OCI-LY7 (cell line): ENCODE data around the gene METAP1D. TPM values are rescaled to one million over a fixed set of nuclear protein-coding genes. Genes with fewer than 3 reads are reported as not detected.

Source experiments
- BruUV-seq: library from RNA; stranded (reverse); fragments of 400-500 nt; replicated peaks from 2 replicates; lab custom pipeline; 2021; lab: Mats Ljungman, UMichigan
- CTCF ChIA-PET: fragments of 300-600 bp; sonication (Branson Sonifier 250); formaldehyde crosslinking; loops from one replicate; lab custom pipeline; 2022; ENCODE audit warnings: antibody characterized with exemption; ENCODE audit not compliant: unreplicated experiment; lab: Charles Lee
- POLR2A ChIA-PET: fragments of 300-600 bp; sonication (Branson Sonifier 250); formaldehyde crosslinking; loops from one replicate; lab custom pipeline; 2022; ENCODE audit warnings: antibody characterized with exemption; lab: Charles Lee
- DNase-seq: peaks from one replicate; pipeline ENCODE4 v3.0.0-alpha.2; 2015; ENCODE audit warnings: low spot score
- H2AFZ ChIP-seq: fragments of 200-600 bp; sonication (generic), shearing (Covaris generic); 2 replicates; pipeline ENCODE4 v1.6.1; 2014; ENCODE audit warnings: mild to moderate bottlenecking, antibody characterized with exemption, low read length, moderate library complexity
- H3K27ac ChIP-seq: fragments of 200-600 bp; sonication (generic); 2 replicates; pipeline ENCODE4 v1.5.1; 2014; ENCODE audit warnings: mixed run types, low read depth, mild to moderate bottlenecking, moderate library complexity, low read length, inconsistent platforms; ENCODE audit not compliant: poor library complexity, severe bottlenecking
- H3K36me3 ChIP-seq: fragments of 200-600 bp; sonication (generic); 2 replicates; pipeline ENCODE4 v1.6.1; 2014; ENCODE audit warnings: mild to moderate bottlenecking, antibody characterized with exemption, low read length, moderate library complexity, mixed read lengths; ENCODE audit not compliant: insufficient read depth
- H3K4me1 ChIP-seq: fragments of 200-600 bp; sonication (generic); 2 replicates; pipeline ENCODE4 v1.5.1; 2014; ENCODE audit warnings: mild to moderate bottlenecking, low read length; ENCODE audit not compliant: insufficient read depth, poor library complexity, severe bottlenecking
- H3K4me2 ChIP-seq: fragments of 200-600 bp; sonication (generic); 2 replicates; pipeline ENCODE4 v1.6.1; 2014; ENCODE audit warnings: mild to moderate bottlenecking, low read length
- H3K4me3 ChIP-seq: fragments of 200-600 bp; sonication (generic); 2 replicates; pipeline ENCODE4 v1.5.1; 2014; ENCODE audit warnings: mild to moderate bottlenecking, low read depth, low read length; ENCODE audit not compliant: poor library complexity, severe bottlenecking
- H3K79me2 ChIP-seq: fragments of 200-600 bp; sonication (generic); 2 replicates; pipeline ENCODE4 v1.6.1; 2016; ENCODE audit warnings: low read depth, mild to moderate bottlenecking, low read length, moderate library complexity, mixed read lengths; ENCODE audit not compliant: insufficient read depth
- H3K9me2 ChIP-seq: fragments of 200-600 bp; sonication (generic); 2 replicates; pipeline ENCODE4 v1.6.1; 2016; ENCODE audit warnings: mild to moderate bottlenecking, low read length, mixed read lengths; ENCODE audit not compliant: insufficient read depth
- H3K9me3 ChIP-seq: fragments of 200-600 bp; sonication (generic); 2 replicates; pipeline ENCODE4 v1.6.1; 2014; ENCODE audit warnings: mild to moderate bottlenecking, mixed run types, low read length, mixed read lengths
- H4K20me1 ChIP-seq: fragments of 200-600 bp; sonication (generic); 2 replicates; pipeline ENCODE4 v1.6.1; 2014; ENCODE audit warnings: mild to moderate bottlenecking, antibody characterized with exemption, low read length, moderate library complexity, mixed read lengths; ENCODE audit not compliant: insufficient read depth
- CTCF ChIP-seq: fragments of 200-600 bp; sonication (generic); conservative IDR thresholded peaks from 2 replicates; pipeline ENCODE4 v1.5.1; 2014; ENCODE audit warnings: mild to moderate bottlenecking, antibody characterized with exemption, low read length, moderate library complexity, mixed read lengths
- EZH2phosphoT487 ChIP-seq: fragments of 200-600 bp; sonication (generic); IDR thresholded peaks from 2 replicates; pipeline ENCODE4 v1.6.1; 2018; ENCODE audit warnings: low read depth, borderline replicate concordance, mild to moderate bottlenecking, mixed run types, antibody characterized with exemption, low read length, moderate library complexity, mixed read lengths
- intact Hi-C: fragments of 100-400 bp; cut with micrococcal nuclease; formaldehyde crosslinking; loops from one replicate; pipeline ENCODE4 v1.10.0; 2022; ENCODE audit not compliant: unreplicated experiment
- total RNA-seq, 2 experiments: library from RNA; depleted of rRNA in 1 of 2; stranded (reverse); fragments of >200 nt in 1 of 2; shearing (Covaris generic) in 1 of 2; gene quantifications; 2 replicates each; pipeline ENCODE4 v1.2.3, GENCODE V29; 2014 to 2022

Gene METAP1D
- total RNA-seq, 2 experiments from 2014 or later: 11.0 to 11.8 TPM

- no peak for TF ChIP-seq EZH2phosphoT487
- no peak for TF ChIP-seq CTCF
- POLR2A ChIA-PET: interaction anchor here (1.8 kb wide), 1 partner anchor 10 kb away, joined by 14 read pairs; no protein-coding TSS in a partner anchor
These were observed 48.1 kb downstream of the METAP1D start for GRCh38 chr2:172047566-172048507.

GRCh38 chr2:172048508-172049503, 49.1 kb downstream of the METAP1D start:
- no peaks in the 10 kb centered on the region for H3K36me3 ChIP-seq
- intact Hi-C loops: no loop called here
- no peak overlapping the region for H3K4me2 ChIP-seq

More at GRCh38 chr2:172047566-172048507, 48.1 kb downstream of the METAP1D start:
- no peaks in the 10 kb centered on the region for H3K4me1 ChIP-seq
- H3K36me3 ChIP-seq: no peaks in the 10 kb centered on the region
- intact Hi-C loops: no loop called here
- H3K4me2 ChIP-seq: no peak overlapping the region
- no peak overlapping the region for H3K4me3 ChIP-seq
- H3K9me2 ChIP-seq: no peaks in the 10 kb centered on the region
- H3K27ac ChIP-seq: no peak overlapping the region
- H3K79me2 ChIP-seq: no peaks in the 10 kb centered on the region
- H3K9me3 ChIP-seq: no peaks in the 10 kb centered on the region
- no peaks in the 10 kb centered on the region for H4K20me1 ChIP-seq
- no peak overlapping the region for H2AFZ ChIP-seq
- BruUV-seq: no TSS peak
- DNase-seq: no peak
- CTCF ChIA-PET: interaction anchor here (0.6 kb wide), 1 partner anchor 45 kb away, joined by 3 read pairs; no protein-coding TSS in a partner anchor

More at GRCh38 chr2:172048508-172049503, 49.1 kb downstream of the METAP1D start:
- ChIA-PET POLR2A (interaction anchor here (0.6 kb wide), 1 partner anchor 126 kb away, joined by 3 read pairs; the partner anchor contains the start of gene HAT1), CTCF (interaction anchor here (0.6 kb wide), 1 partner anchor 44 kb away, joined by 3 read pairs; no protein-coding TSS in a partner anchor)
- Histone ChIP-seq H3K4me1 (no peaks in the 10 kb centered on the region), H3K27ac (no peak overlapping the region), H4K20me1 (no peaks in the 10 kb centered on the region), H3K9me2 (no peaks in the 10 kb centered on the region), H2AFZ (no peak overlapping the region), H3K79me2 (no peaks in the 10 kb centered on the region), H3K4me3 (no peak overlapping the region), H3K9me3 (no peaks in the 10 kb centered on the region)
- no peak for DNase-seq
- TF ChIP-seq EZH2phosphoT487 (no peak), CTCF (no peak)
- BruUV-seq: no TSS peak
